Mesenchymal stem cell (in vitro differentiated cells and primary cell): ENCODE measurements around the gene SPG11.
A peak's percentile ranks its signal among the peaks of the same experiment; 100 is the strongest.
"Not testable (repeated sequence)": the region's sequence is repeated elsewhere in the genome, so short reads cannot be mapped to it uniquely, and the experiment has no call there.

Experiments used
- DNase-seq: peaks from one replicate; pipeline ENCODE4 v3.0.0-alpha.2; 2013
- H2AFZ ChIP-seq: one replicate; pipeline ENCODE4 v1.6.1; 2013; ENCODE audit warnings: low read depth, mild to moderate bottlenecking, control low read depth, inconsistent platforms, low read length, moderate library complexity
- H2AK5ac ChIP-seq: 2 replicates; pipeline ENCODE4 v1.6.1; 2013; ENCODE audit warnings: low read length, moderate library complexity, mild to moderate bottlenecking, inconsistent platforms; ENCODE audit not compliant: severe bottlenecking
- H2BK120ac ChIP-seq: one replicate; pipeline ENCODE4 v1.6.1; 2013; ENCODE audit warnings: low read depth, mild to moderate bottlenecking, inconsistent platforms, low read length, moderate library complexity
- H2BK12ac ChIP-seq, 2 experiments: one replicate each; pipeline ENCODE4 v1.6.1; 2013; ENCODE audit warnings: inconsistent platforms in 2 of 2, low read length in 2 of 2, mild to moderate bottlenecking in 2 of 2, moderate library complexity in 2 of 2, control low read depth in 1 of 2
- H2BK15ac ChIP-seq: one replicate; pipeline ENCODE4 v1.6.1; 2013; ENCODE audit warnings: mild to moderate bottlenecking, low read depth, inconsistent platforms; ENCODE audit not compliant: poor library complexity, severe bottlenecking
- H2BK5ac ChIP-seq: 2 replicates; pipeline ENCODE4 v1.6.1; 2013; ENCODE audit warnings: low read depth, mild to moderate bottlenecking, low read length, control low read depth, inconsistent platforms; ENCODE audit not compliant: poor library complexity, severe bottlenecking
- H3K14ac ChIP-seq, 2 experiments: one replicate each; pipeline ENCODE4 v1.6.1; 2013; ENCODE audit warnings: inconsistent platforms in 2 of 2, low read length in 2 of 2, control low read depth in 1 of 2, mild to moderate bottlenecking in 1 of 2, moderate library complexity in 1 of 2
- H3K18ac ChIP-seq, 2 experiments: one replicate each; pipeline ENCODE4 v1.6.1; 2013; ENCODE audit warnings: inconsistent platforms in 2 of 2, low read length in 2 of 2, control low read depth in 1 of 2, low read depth in 1 of 2, mild to moderate bottlenecking in 1 of 2
- H3K23ac ChIP-seq, 2 experiments: one replicate each; pipeline ENCODE4 v1.6.1; 2013; ENCODE audit warnings: inconsistent platforms in 2 of 2, low read length in 2 of 2, mild to moderate bottlenecking in 2 of 2, moderate library complexity in 2 of 2, control low read depth in 1 of 2
- H3K27ac ChIP-seq: 2 replicates; pipeline ENCODE4 v1.5.1; 2013; ENCODE audit warnings: mild to moderate bottlenecking, moderate library complexity, low read length, control low read depth, inconsistent platforms; ENCODE audit not compliant: poor library complexity, severe bottlenecking
- H3K27me3 ChIP-seq, 2 experiments: 2 replicates each; pipeline versions ENCODE4 v1.6.1 to v1.7.0; 2013; ENCODE audit warnings: low read length in 2 of 2, mild to moderate bottlenecking in 2 of 2, moderate library complexity in 2 of 2, control low read depth in 1 of 2, inconsistent platforms in 1 of 2; ENCODE audit not compliant: control insufficient read depth in 1 of 2, insufficient read depth in 1 of 2
- H3K36me3 ChIP-seq, 2 experiments: 2 replicates each; pipeline versions ENCODE4 v1.6.1 to v1.7.0; 2013; ENCODE audit warnings: low read length in 2 of 2, control low read depth in 1 of 2, inconsistent platforms in 1 of 2, low read depth in 1 of 2, mild to moderate bottlenecking in 1 of 2; ENCODE audit not compliant: insufficient read depth in 2 of 2, control insufficient read depth in 1 of 2
- H3K4ac ChIP-seq, 2 experiments: one replicate each; pipeline ENCODE4 v1.6.1; 2013; ENCODE audit warnings: inconsistent platforms in 2 of 2, low read length in 2 of 2, mild to moderate bottlenecking in 2 of 2, moderate library complexity in 2 of 2, control low read depth in 1 of 2, low read depth in 1 of 2
- H3K4me1 ChIP-seq: 2 replicates; pipeline ENCODE4 v1.6.1; 2013; ENCODE audit warnings: low read depth, low read length, control low read depth; ENCODE audit not compliant: control insufficient read depth, insufficient read depth
- H3K4me2 ChIP-seq: 2 replicates; pipeline ENCODE4 v1.6.1; 2013; ENCODE audit warnings: low read length, mild to moderate bottlenecking, inconsistent platforms; ENCODE audit not compliant: poor library complexity, severe bottlenecking
- H3K4me3 ChIP-seq, 2 experiments: 2 replicates each; pipeline versions ENCODE4 v1.5.1 to v1.7.0; 2013; ENCODE audit warnings: low read length in 2 of 2, mild to moderate bottlenecking in 2 of 2, control low read depth in 1 of 2, low read depth in 1 of 2; ENCODE audit not compliant: insufficient read depth in 1 of 2
- H3K79me1 ChIP-seq: replicated peaks from 2 replicates; pipeline ENCODE4 v1.6.1; 2013; ENCODE audit warnings: mild to moderate bottlenecking, control low read depth, low read length, inconsistent platforms; ENCODE audit not compliant: poor library complexity, severe bottlenecking
- H3K9ac ChIP-seq: 2 replicates; pipeline ENCODE4 v1.7.0; 2013; ENCODE audit warnings: mild to moderate bottlenecking, low read length, moderate library complexity
- H3K9me3 ChIP-seq: 2 replicates; pipeline ENCODE4 v1.7.0; 2013; ENCODE audit warnings: mild to moderate bottlenecking, low read length; ENCODE audit not compliant: control insufficient read depth
- H4K8ac ChIP-seq: one replicate; pipeline ENCODE4 v1.6.1; 2013; ENCODE audit warnings: inconsistent platforms, mild to moderate bottlenecking, low read length, moderate library complexity
- H4K91ac ChIP-seq: one replicate; pipeline ENCODE4 v1.6.1; 2013; ENCODE audit warnings: mild to moderate bottlenecking, low read length, inconsistent platforms
- WGBS: methylation state at CpG from one replicate; pipeline ENCODE4 v1.1.7; 2013; ENCODE audit warnings: mixed read lengths; 5-methylcytosine and 5-hydroxymethylcytosine counted together

SPG11 gene

GRCh38 chr15:44560926-44561325, 102.5 kb downstream of the SPG11 start:
- not testable (repeated sequence) for H3K18ac ChIP-seq, H3K14ac ChIP-seq, H4K8ac ChIP-seq, H3K27ac ChIP-seq, H3K9ac ChIP-seq, H3K4me2 ChIP-seq, H3K4ac ChIP-seq, H3K4me3 ChIP-seq, H2BK15ac ChIP-seq, H2BK12ac ChIP-seq, H2BK5ac ChIP-seq, H3K27me3 ChIP-seq, H2BK120ac ChIP-seq, DNase-seq, H3K23ac ChIP-seq, H3K4me1 ChIP-seq, H2AFZ ChIP-seq, H2AK5ac ChIP-seq, H4K91ac ChIP-seq
- Histone ChIP-seq H3K79me1 (peaks cover 19% of the 10 kb centered on the region), H3K9me3 (peaks cover 16% of the 10 kb centered on the region), H3K36me3 (peaks cover 49 to 94% of the 10 kb centered on the region in 2 experiments)

GRCh38 chr15:44554934-44555723, 108.3 kb downstream of the SPG11 start:
- no peak for DNase-seq
- Histone ChIP-seq H2BK12ac (no peak overlapping the region), H3K27ac (peak overlapping the region; percentile 2), H3K14ac (no peak overlapping the region), H3K23ac (no peak overlapping the region), H3K9me3 (no peaks in the 10 kb centered on the region), H3K4me3 (no peak overlapping the region), H2BK5ac (no peak overlapping the region), H3K4ac (no peak overlapping the region), H2AFZ (no peak overlapping the region), H3K4me2 (no peak overlapping the region), H3K79me1 (peaks cover 16% of the 10 kb centered on the region), H3K27me3 (no peaks in the 10 kb centered on the region), H3K4me1 (peaks cover 7% of the 10 kb centered on the region), H3K18ac (no peak overlapping the region), H4K91ac (no peak overlapping the region), H3K36me3 (peaks cover 48 to 86% of the 10 kb centered on the region in 2 experiments), H3K9ac (no peak overlapping the region), H2AK5ac (no peak overlapping the region), H2BK15ac (no peak overlapping the region), H4K8ac (no peak overlapping the region), H2BK120ac (no peak overlapping the region)
- 100% methylated on average over 2 of the region's 4 CpGs for whole genome bisulfite sequencing

- Histone ChIP-seq H3K4me3 (no peak overlapping the region), H3K36me3 (peaks cover 27 to 60% of the 10 kb centered on the region in 2 experiments), H3K14ac (no peak overlapping the region), H3K27ac (no peak overlapping the region), H3K23ac (no peak overlapping the region), H2BK5ac (no peak overlapping the region), H3K4ac (no peak overlapping the region), H4K91ac (no peak overlapping the region), H4K8ac (no peak overlapping the region), H3K4me1 (peaks cover 6% of the 10 kb centered on the region), H2AFZ (no peak overlapping the region), H3K18ac (no peak overlapping the region), H2BK120ac (no peak overlapping the region), H2BK15ac (no peak overlapping the region), H3K9ac (peak overlapping the region; percentile 54), H2BK12ac (no peak overlapping the region), H3K4me2 (no peak overlapping the region), H3K27me3 (no peaks in the 10 kb centered on the region), H3K79me1 (peaks cover 2% of the 10 kb centered on the region), H2AK5ac (no peak overlapping the region), H3K9me3 (no peaks in the 10 kb centered on the region)
- 100% methylated on average over 2 of the region's 4 CpGs for WGBS
- no peak for DNase-seq
Measured at GRCh38 chr15:44550734-44551133, 112.7 kb downstream of the SPG11 start.

- Histone ChIP-seq H3K27me3 (no peaks in the 10 kb centered on the region), H3K23ac (no peak overlapping the region), H2AK5ac (no peak overlapping the region), H3K4me2 (no peak overlapping the region), H2BK120ac (no peak overlapping the region), H3K4me1 (peaks cover 6% of the 10 kb centered on the region), H2BK12ac (no peak overlapping the region), H3K4me3 (no peak overlapping the region), H3K79me1 (peaks cover 2% of the 10 kb centered on the region), H3K9me3 (no peaks in the 10 kb centered on the region), H3K4ac (no peak overlapping the region), H2BK5ac (no peak overlapping the region), H4K8ac (no peak overlapping the region), H4K91ac (no peak overlapping the region), H3K9ac (peak overlapping the region; percentile 54), H2BK15ac (no peak overlapping the region), H3K18ac (no peak overlapping the region), H3K27ac (no peak overlapping the region), H3K14ac (no peak overlapping the region), H2AFZ (no peak overlapping the region), H3K36me3 (peaks cover 27 to 55% of the 10 kb centered on the region in 2 experiments)
- WGBS, result no CpG with 5 or more reads among the region's 3 CpGs
- DNase-seq, result peak; percentile 44
Measured at GRCh38 chr15:44550256-44550655, 113.2 kb downstream of the SPG11 start.
